Ectodermal cell (in vitro differentiated cells): Measurements from ENCODE around the gene KCNJ15.
"Not testable (repeated sequence)": the region's sequence is repeated elsewhere in the genome, so short reads cannot be mapped to it uniquely, and the experiment has no call there.

ENCODE experiments used
- H3K27ac ChIP-seq: 2 replicates; pipeline ENCODE4 v1.7.0; 2013; ENCODE audit warnings: mild to moderate bottlenecking, low read depth, low read length; ENCODE audit not compliant: insufficient read depth, poor library complexity, severe bottlenecking
- H3K27me3 ChIP-seq: 2 replicates; pipeline ENCODE4 v1.7.0; 2013; ENCODE audit warnings: mild to moderate bottlenecking, low read length; ENCODE audit not compliant: insufficient read depth, control insufficient read depth, poor library complexity, severe bottlenecking
- H3K36me3 ChIP-seq: one replicate; pipeline ENCODE4 v1.7.0; 2013; ENCODE audit warnings: low read length; ENCODE audit not compliant: control insufficient read depth, insufficient read depth
- H3K4me1 ChIP-seq: one replicate; pipeline ENCODE4 v1.7.0; 2013; ENCODE audit warnings: low read length; ENCODE audit not compliant: control insufficient read depth, insufficient read depth
- H3K4me3 ChIP-seq: 2 replicates; pipeline ENCODE4 v1.7.0; 2013; ENCODE audit warnings: low read depth, low read length, control low read depth; ENCODE audit not compliant: insufficient read depth
- H3K9me3 ChIP-seq: 2 replicates; pipeline ENCODE4 v1.7.0; 2013; ENCODE audit warnings: mild to moderate bottlenecking, low read length, moderate library complexity; ENCODE audit not compliant: control insufficient read depth
- WGBS, 2 experiments: methylation state at CpG; one replicate each; pipeline ENCODE4 v1.1.7; 2013; ENCODE audit warnings: missing lambda C conversion rate in 2 of 2; 5-methylcytosine and 5-hydroxymethylcytosine counted together

Gene KCNJ15

GRCh38 chr21:38228537-38228936 lies 28.3 kb upstream of the KCNJ15 start:
- Histone ChIP-seq H3K36me3 (no peaks in the 10 kb centered on the region), H3K27me3 (no peaks in the 10 kb centered on the region), H3K27ac (no peak overlapping the region), H3K4me3 (no peak overlapping the region), H3K4me1 (no peaks in the 10 kb centered on the region), H3K9me3 (peaks cover 11% of the 10 kb centered on the region)
- WGBS, 2 experiments: 89 to 92% methylated on average over 3 of the region's 3 CpGs

GRCh38 chr21:38229260-38229877 lies 27.4 kb upstream of the KCNJ15 start:
- Histone ChIP-seq H3K36me3 (no peaks in the 10 kb centered on the region), H3K4me3 (no peak overlapping the region), H3K4me1 (no peaks in the 10 kb centered on the region), H3K27me3 (no peaks in the 10 kb centered on the region), H3K9me3 (peaks cover 6% of the 10 kb centered on the region), H3K27ac (no peak overlapping the region)
- WGBS, 2 experiments: 95 to 96% methylated on average over 7 to 9 of the region's 9 CpGs

GRCh38 chr21:38234395-38235142 lies 22.2 kb upstream of the KCNJ15 start:
- H3K36me3 ChIP-seq: no peaks in the 10 kb centered on the region
- H3K4me1 ChIP-seq: no peaks in the 10 kb centered on the region
- H3K4me3 ChIP-seq: no peak overlapping the region
- no peak overlapping the region for H3K27ac ChIP-seq
- peaks cover under 1% of the 10 kb centered on the region for H3K9me3 ChIP-seq
- H3K27me3 ChIP-seq: no peaks in the 10 kb centered on the region
- 74 to 75% methylated on average over 6 of the region's 6 CpGs for WGBS, 2 experiments

- not testable (repeated sequence) for H3K27ac ChIP-seq, H3K4me3 ChIP-seq, H3K9me3 ChIP-seq, H3K36me3 ChIP-seq, H3K4me1 ChIP-seq, H3K27me3 ChIP-seq
- 89 to 95% methylated on average over 8 to 9 of the region's 9 CpGs for WGBS, 2 experiments
Observed at GRCh38 chr21:38235251-38235650, 21.5 kb upstream of the KCNJ15 start.

GRCh38 chr21:38236232-38236631 lies 20.6 kb upstream of the KCNJ15 start:
- Histone ChIP-seq H3K4me3 (no peak overlapping the region), H3K9me3 (no peaks in the 10 kb centered on the region), H3K4me1 (no peaks in the 10 kb centered on the region), H3K27me3 (no peaks in the 10 kb centered on the region), H3K36me3 (no peaks in the 10 kb centered on the region), H3K27ac (no peak overlapping the region)
- WGBS, 2 experiments: 100% methylated on average over 1 of the region's 2 CpGs

- WGBS, 2 experiments: 94 to 95% methylated on average over 4 of the region's 4 CpGs
- Histone ChIP-seq H3K4me3 (no peak overlapping the region), H3K27me3 (no peaks in the 10 kb centered on the region), H3K4me1 (no peaks in the 10 kb centered on the region), H3K36me3 (no peaks in the 10 kb centered on the region), H3K27ac (no peak overlapping the region), H3K9me3 (no peaks in the 10 kb centered on the region)
Observed at GRCh38 chr21:38239672-38240071, 17.1 kb upstream of the KCNJ15 start.

- Histone ChIP-seq H3K4me1 (no peaks in the 10 kb centered on the region), H3K27ac (no peak overlapping the region), H3K36me3 (no peaks in the 10 kb centered on the region), H3K4me3 (no peak overlapping the region), H3K27me3 (no peaks in the 10 kb centered on the region), H3K9me3 (no peaks in the 10 kb centered on the region)
- 86 to 89% methylated on average over 1 of the region's 1 CpG for WGBS, 2 experiments
Observed at GRCh38 chr21:38240129-38240528, 16.7 kb upstream of the KCNJ15 start.

- WGBS, 2 experiments: 94 to 96% methylated on average over 10 of the region's 10 CpGs
- Histone ChIP-seq H3K27me3 (no peaks in the 10 kb centered on the region), H3K36me3 (no peaks in the 10 kb centered on the region), H3K9me3 (no peaks in the 10 kb centered on the region), H3K4me3 (no peak overlapping the region), H3K27ac (no peak overlapping the region), H3K4me1 (no peaks in the 10 kb centered on the region)
Observed at GRCh38 chr21:38241029-38241740, 15.6 kb upstream of the KCNJ15 start.

GRCh38 chr21:38242061-38242460 lies 14.7 kb upstream of the KCNJ15 start:
- WGBS, 2 experiments: 91 to 96% methylated on average over 5 of the region's 5 CpGs
- Histone ChIP-seq H3K27me3 (no peaks in the 10 kb centered on the region), H3K4me1 (no peaks in the 10 kb centered on the region), H3K27ac (no peak overlapping the region), H3K9me3 (no peaks in the 10 kb centered on the region), H3K36me3 (no peaks in the 10 kb centered on the region), H3K4me3 (no peak overlapping the region)

GRCh38 chr21:38243732-38244406 lies 12.9 kb upstream of the KCNJ15 start:
- 91 to 95% methylated on average over 6 to 7 of the region's 7 CpGs for WGBS, 2 experiments
- Histone ChIP-seq H3K9me3 (no peaks in the 10 kb centered on the region), H3K4me3 (no peak overlapping the region), H3K27me3 (no peaks in the 10 kb centered on the region), H3K27ac (no peak overlapping the region), H3K4me1 (no peaks in the 10 kb centered on the region), H3K36me3 (no peaks in the 10 kb centered on the region)
